Adipose tissue (tissue), 3 donors: ENCODE data around the gene EDN1. TPM values are rescaled to one million over a fixed set of nuclear protein-coding genes. Genes with fewer than 3 reads are reported as not detected.

Experiments used
- H3K27ac ChIP-seq: one replicate; pipeline ENCODE4 v1.5.1; 2013; ENCODE audit warnings: low read depth, low read length
- WGBS, 3 donors: extraction: QIAGEN DNeasy Blood & Tissue Kit; methylation state at CpG; one replicate each; pipeline ENCODE4 v1.1.7; 2013; 5-methylcytosine and 5-hydroxymethylcytosine counted together
- polyA plus RNA-seq, 3 donors: library from polyadenylated mRNA; stranded (reverse); fragments of 200-250 nt; gene quantifications; one replicate each; pipeline ENCODE4 v1.2.3, GENCODE V29; 2013
- donor health status: healthy with polysubstance abuse.
- donor health status: Bipolar disorder and iron deficiency.
- donor health status: healthy.

EDN1 gene
- polyA plus RNA-seq, 3 donors = 3.5 to 29.9 (median 5.8) TPM

GRCh38 chr6:12335717-12336116 is 45.6 kb downstream of the EDN1 start:
- 48 to 77% (median 77%) methylated on average over 1 of the region's 1 CpG for WGBS, 3 donors
- H3K27ac ChIP-seq = no peak overlapping the region

DNA sequence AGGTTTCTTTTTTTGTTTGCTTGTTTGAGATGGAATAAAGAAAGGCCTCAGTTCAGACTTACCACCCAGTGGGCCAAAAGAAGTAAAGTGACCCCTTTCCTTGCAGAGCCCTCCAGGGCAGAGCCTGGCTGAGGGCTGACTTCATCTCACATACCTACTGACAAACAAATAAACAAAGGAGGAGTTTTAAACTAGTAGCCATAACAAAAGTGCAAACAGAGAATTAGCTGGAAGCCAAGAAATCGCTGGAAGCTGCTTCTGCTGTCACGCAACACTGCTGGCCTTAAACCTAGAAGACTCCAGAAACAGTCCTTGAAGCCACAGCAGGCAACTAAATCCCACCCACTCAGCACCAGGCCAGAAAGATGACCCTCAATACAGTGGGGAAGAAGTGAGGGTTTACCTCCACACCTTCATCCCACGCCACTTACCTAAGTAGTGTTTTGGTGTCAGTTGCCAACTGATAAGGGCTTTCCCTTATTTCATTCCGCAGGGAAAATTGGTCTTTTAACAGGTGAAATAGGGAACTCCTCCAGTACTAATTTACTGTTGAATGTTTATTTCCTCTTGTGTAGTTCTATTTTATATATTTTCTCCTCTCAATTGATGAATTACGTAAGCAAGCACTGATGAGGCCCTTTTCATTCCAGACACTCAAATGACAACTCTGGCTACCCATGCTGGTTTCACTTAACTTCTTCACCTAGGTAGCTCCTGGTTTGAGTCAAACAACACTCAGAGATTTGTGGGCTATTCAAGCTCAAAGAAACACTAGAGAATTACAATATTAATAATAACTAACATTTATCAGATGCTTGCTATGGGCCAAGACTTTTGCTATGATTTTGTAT is 46.2 kb downstream of the EDN1 start:
- H3K27ac ChIP-seq = no peak overlapping the region

DNA sequence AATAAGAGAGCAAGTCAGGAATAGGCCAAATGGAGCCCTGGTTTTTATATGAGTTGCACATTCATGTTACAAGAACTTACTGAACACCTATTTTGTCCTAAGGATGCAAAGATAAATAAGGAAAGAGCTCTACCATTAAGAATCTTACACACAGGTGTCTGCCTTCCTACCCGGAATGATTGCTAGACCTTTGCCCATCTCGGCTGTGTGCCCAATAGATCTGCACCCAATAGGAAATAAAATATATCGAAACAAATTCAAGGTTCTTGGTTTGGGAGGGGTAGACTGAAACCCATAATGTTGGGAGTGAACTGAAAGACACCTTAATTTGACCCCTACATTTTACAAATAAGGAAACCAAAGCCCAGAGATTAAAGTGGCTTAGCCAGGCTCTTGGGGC is 48.9 kb downstream of the EDN1 start:
- 92 to 96% (median 95%) methylated on average over 3 of the region's 3 CpGs for whole genome bisulfite sequencing, 3 donors

More for the DNA sequence above, 46.2 kb downstream of the EDN1 start:
- 43 to 86% (median 80%) methylated on average over 5 of the region's 5 CpGs for WGBS, 3 donors

GRCh38 chr6:12339808-12340487 is 49.8 kb downstream of the EDN1 start:
- no peak overlapping the region for H3K27ac ChIP-seq
- 74 to 87% (median 75%) methylated on average over 11 to 12 of the region's 12 CpGs for WGBS, 3 donors

More for the DNA sequence above, 48.9 kb downstream of the EDN1 start:
- no peak overlapping the region for H3K27ac ChIP-seq

- H3K27ac ChIP-seq = no peak overlapping the region
- 36 to 77% (median 77%) methylated on average over 6 of the region's 6 CpGs for WGBS, 3 donors
These were observed 50.3 kb downstream of the EDN1 start for GRCh38 chr6:12340488-12340818.

DNA sequence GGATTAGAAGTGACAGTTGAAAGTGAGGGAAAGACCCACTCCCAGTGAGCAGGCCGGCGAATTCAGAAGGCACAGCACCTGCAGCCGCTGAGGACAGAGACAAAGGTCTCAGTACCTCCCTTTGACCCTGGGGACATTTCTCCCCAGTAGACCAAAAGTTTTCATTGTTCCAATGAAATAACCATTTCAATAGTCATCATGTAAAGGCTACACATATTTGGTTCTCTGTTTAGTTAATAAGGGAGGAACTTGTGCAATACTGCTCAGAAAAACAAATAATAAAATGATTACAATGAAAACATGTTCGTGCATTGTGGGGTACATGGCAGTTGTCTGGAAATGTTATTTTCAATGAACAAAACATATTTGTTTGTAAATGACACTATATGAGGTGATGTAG is 52.5 kb downstream of the EDN1 start:
- no peak overlapping the region for H3K27ac ChIP-seq
- WGBS, 3 donors = 83 to 85% (median 85%) methylated on average over 4 of the region's 4 CpGs

- H3K27ac ChIP-seq = no peak overlapping the region
These were observed 52.9 kb downstream of the EDN1 start for GRCh38 chr6:12343122-12343439.

DNA sequence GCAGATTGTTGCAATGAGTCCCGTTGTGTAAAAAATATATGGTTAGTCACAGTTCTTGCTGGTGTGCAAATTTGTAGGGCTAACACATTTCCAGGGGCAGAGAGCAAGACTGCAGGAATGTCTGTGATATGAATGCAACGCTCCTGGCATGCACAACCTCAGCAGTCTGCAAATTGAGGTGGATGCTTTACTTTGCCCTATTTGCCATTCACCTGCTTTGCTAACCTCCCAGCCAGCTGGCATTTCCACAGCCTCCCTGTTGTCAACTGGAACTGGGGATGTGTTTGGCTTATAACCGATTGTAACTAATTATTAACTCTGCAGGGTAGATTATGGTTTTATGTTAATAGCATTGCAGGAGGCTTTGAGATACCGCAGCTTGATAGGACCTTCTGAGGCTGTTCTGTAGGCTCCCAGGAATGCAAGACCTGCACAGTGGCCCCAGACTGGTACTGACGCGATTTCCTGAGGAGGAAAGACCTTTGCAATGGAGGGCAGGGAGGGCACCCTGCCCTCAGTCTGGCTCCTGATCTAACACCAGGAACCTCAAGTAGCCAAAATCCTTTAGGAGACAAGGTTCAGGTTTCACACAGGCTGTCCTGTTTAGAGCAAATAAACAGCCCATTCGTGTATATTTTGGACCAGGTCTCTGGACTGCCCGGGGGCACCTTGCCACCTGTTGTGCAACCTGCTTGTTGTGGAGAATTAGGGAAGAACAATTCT is 53.4 kb downstream of the EDN1 start:
- WGBS, 3 donors = 22 to 78% (median 71%) methylated on average over 8 of the region's 8 CpGs
- no peak overlapping the region for H3K27ac ChIP-seq

More at GRCh38 chr6:12343122-12343439, 52.9 kb downstream of the EDN1 start:
- WGBS, 3 donors = 40 to 66% (median 62%) methylated on average over 5 of the region's 5 CpGs

DNA sequence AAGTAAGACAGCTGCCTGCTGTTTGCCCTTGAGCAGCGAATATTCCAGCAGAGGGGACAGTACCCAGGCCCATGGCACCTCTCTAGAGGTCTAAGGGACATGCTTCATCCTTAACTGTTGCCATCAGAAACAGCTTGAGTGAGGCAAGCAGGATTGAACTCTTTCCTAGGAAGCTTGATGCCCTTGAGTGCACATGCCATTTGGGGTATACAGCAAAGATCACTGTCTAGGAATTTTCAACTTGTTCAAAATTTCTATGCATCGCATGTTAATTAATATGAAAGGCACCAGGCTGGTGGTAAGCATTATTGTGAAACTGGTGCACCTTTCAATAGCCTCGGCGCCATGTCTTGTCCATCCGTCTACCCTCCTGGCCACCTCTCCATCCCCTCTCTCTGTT is 54.1 kb downstream of the EDN1 start:
- WGBS, 3 donors = 84 to 97% (median 95%) methylated on average over 5 of the region's 5 CpGs
- no peak overlapping the region for H3K27ac ChIP-seq

DNA sequence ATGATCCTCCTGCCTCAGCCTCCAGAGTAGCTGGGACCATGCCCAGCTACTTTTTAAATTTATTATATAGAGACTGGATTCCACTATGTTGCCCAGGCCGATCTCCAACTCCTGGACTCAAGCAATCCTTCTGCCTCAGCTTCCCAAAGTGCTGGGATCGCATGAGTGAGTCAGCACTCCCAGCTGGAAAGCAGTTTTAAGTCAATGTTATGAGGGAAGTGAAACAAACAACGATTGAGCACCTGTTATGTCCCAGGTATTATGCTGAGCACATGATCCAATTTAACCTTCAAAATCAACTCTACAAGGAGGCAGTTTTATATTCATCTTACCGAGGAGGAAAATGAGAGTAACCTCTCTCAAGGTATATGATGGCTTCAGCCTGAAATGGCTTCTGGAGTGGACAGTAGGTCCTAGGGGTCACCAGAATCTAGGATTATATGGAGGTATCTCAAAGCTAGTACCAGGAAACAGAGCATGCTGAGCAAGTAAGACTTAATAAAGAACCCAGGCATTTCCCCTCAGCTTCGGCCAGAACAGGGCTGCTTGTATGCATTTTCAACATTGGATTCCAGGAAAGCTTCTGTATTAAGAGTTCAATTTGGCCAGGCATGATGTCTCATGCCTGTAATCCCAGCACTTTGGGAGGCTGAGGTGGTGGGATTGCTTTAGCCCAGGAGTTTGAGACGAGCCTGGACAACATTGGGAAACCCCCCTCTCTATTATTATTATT is 55.0 kb downstream of the EDN1 start:
- H3K27ac ChIP-seq = no peak overlapping the region
- 61 to 76% (median 75%) methylated on average over 6 of the region's 6 CpGs for WGBS, 3 donors

GRCh38 chr6:12345694-12346058 is 55.5 kb downstream of the EDN1 start:
- no peak overlapping the region for H3K27ac ChIP-seq
- 71 to 82% (median 72%) methylated on average over 5 of the region's 5 CpGs for WGBS, 3 donors
